ENCODE data around the gene PRKCH.

DNA sequence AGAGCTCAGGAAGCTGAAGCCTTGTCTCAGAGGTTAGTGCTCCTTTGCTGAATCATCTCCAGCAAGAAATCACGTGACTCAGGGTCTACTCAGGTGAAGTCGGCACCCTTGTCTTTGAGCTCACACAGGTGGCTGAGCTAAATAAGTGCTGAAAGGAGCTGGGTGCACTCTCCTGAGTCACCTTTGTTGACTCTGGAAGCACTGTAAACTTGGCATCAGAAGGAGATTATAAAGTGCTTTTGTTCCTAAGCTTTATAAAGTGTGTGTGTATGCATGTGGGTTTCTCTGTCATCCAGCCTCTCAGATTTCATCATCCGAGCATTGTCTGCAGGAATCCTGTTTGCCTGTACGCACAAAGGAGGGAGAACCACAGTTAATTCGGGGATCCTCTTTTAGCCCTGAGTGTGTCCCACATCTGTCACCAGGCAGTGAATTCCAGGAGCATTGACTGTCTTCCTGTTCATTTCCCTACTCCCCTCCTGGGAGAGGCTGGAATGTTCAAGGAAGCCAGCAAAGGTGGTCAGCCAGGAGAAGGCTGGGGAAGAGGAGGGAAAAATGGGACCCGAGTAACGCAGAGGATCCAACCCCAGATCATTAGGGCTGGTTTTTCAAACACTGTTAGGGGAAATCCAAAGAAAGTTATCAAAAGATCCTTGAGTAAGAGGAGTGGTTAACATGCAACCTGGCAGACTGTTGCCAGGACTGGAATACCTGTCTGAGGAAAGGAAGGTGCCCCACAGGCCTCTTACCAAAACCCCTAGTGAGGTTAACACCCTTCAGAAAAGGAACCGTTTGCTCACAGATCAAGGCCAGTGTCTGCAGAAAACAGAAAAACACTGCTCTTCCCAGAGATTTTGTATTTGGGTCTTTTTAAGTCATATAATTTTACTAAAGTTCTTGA is 216.4 kb downstream of the PRKCH start:
- TF ChIP-seq, protein P1, sequence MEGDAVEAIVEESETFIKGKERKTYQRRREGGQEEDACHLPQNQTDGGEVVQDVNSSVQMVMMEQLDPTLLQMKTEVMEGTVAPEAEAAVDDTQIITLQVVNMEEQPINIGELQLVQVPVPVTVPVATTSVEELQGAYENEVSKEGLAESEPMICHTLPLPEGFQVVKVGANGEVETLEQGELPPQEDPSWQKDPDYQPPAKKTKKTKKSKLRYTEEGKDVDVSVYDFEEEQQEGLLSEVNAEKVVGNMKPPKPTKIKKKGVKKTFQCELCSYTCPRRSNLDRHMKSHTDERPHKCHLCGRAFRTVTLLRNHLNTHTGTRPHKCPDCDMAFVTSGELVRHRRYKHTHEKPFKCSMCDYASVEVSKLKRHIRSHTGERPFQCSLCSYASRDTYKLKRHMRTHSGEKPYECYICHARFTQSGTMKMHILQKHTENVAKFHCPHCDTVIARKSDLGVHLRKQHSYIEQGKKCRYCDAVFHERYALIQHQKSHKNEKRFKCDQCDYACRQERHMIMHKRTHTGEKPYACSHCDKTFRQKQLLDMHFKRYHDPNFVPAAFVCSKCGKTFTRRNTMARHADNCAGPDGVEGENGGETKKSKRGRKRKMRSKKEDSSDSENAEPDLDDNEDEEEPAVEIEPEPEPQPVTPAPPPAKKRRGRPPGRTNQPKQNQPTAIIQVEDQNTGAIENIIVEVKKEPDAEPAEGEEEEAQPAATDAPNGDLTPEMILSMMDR (IDR thresholded peaks at IDR 0.05; ENCODE audit: insufficient read depth, low read length, poor library complexity, severe bottlenecking), result no peak
- no peak for TF ChIP-seq EZH2phosphoT487 (conservative IDR thresholded peaks at IDR 0.05; ENCODE audit: low read length)

Data from SU-DHL-6 (cell line).